GM19372 (cell line): ENCODE data around the gene STAG3.
"Not testable (repeated sequence)": the region's sequence is repeated elsewhere in the genome, so short reads cannot be mapped to it uniquely, and the experiment has no call there.

Experiments
- ATAC-seq: cut with Tn5 transposase; IDR thresholded peaks from one replicate; pipeline ENCODE4 v1.9.1; 2021; ENCODE audit warnings: mild to moderate bottlenecking, low read depth, moderate library complexity; ENCODE audit not compliant: unreplicated experiment

Gene STAG3

GRCh38 chr7:100177045-100178001 lies at the start of gene STAG3, which contains the start of gene GPC2:
Gene STAG3, plus strand, starts transcription at chr7:100177918. Its CDS starts 2,639 bp downstream, at chr7:100180557.
Gene GPC2, minus strand, starts transcription at chr7:100177381. Its CDS starts 182 bp downstream, at chr7:100177199.
- peak; percentile 90 for ATAC-seq

- no peak for ATAC-seq
These were observed 49.1 kb upstream of the STAG3 start for GRCh38 chr7:100128637-100128963.

GRCh38 chr7:100130220-100130607 lies 47.5 kb upstream of the STAG3 start:
- ATAC-seq = not testable (repeated sequence)

GRCh38 chr7:100130608-100131453 lies 46.9 kb upstream of the STAG3 start:
- ATAC-seq = no peak

- ATAC-seq = no peak
These were observed 45.6 kb upstream of the STAG3 start for GRCh38 chr7:100132126-100132525.

- ATAC-seq = peak; percentile 53
These were observed 45.0 kb upstream of the STAG3 start for GRCh38 chr7:100132697-100133151.

GRCh38 chr7:100137851-100138760 lies 39.6 kb upstream of the STAG3 start:
- no peak for ATAC-seq

GRCh38 chr7:100141555-100141949 lies 36.2 kb upstream of the STAG3 start:
- ATAC-seq = no peak

- ATAC-seq = no peak
These were observed 35.3 kb upstream of the STAG3 start for GRCh38 chr7:100142461-100142860.

GRCh38 chr7:100146350-100146749 lies 31.4 kb upstream of the STAG3 start:
- ATAC-seq = not testable (repeated sequence)

- no peak for ATAC-seq
These were observed 30.4 kb upstream of the STAG3 start for GRCh38 chr7:100147278-100147677.

GRCh38 chr7:100148225-100148558 lies 29.5 kb upstream of the STAG3 start:
- ATAC-seq = no peak

- ATAC-seq = peak; percentile 98
These were observed 29.0 kb upstream of the STAG3 start, which contains the start of gene LAMTOR4 for GRCh38 chr7:100148559-100149328. Gene LAMTOR4, plus strand, starts transcription at chr7:100148918. Its CDS starts 55 bp downstream, at chr7:100148973.

GRCh38 chr7:100152404-100152803 lies 25.3 kb upstream of the STAG3 start:
- no peak for ATAC-seq

GRCh38 chr7:100152937-100153666 lies 24.6 kb upstream of the STAG3 start:
- no peak for ATAC-seq

- ATAC-seq = no peak
These were observed 23.8 kb upstream of the STAG3 start for GRCh38 chr7:100153708-100154535.

GRCh38 chr7:100154651-100155491 lies 22.8 kb upstream of the STAG3 start:
- ATAC-seq = no peak
